ENCODE results near the gene HDAC4. TPM values are rescaled to one million over a fixed set of nuclear protein-coding genes. Genes with fewer than 3 reads are reported as not detected.

HDAC4 gene
- total and polyA plus RNA-seq, 10 of the 15 experiments (the other 5 are each of a cell fraction or from before 2014, with no cell fraction given) = 0.22 to 15.7 (median 4.8) TPM

- no peak for TF ChIP-seq IRF3 (IDR thresholded peaks at IDR 0.05)
- no peak for TF ChIP-seq MYC (IDR thresholded peaks at IDR 0.05; ENCODE audit: insufficient read depth, insufficient read length, insufficient replicate concordance, low read length, severe bottlenecking)
- no peak for TF ChIP-seq HDGF (IDR thresholded peaks at IDR 0.05)
Measured at GRCh38 chr2:239065962-239066361, 334.9 kb downstream of the HDAC4 start (continued).

GRCh38 chr2:239065537-239065936, 335.3 kb downstream of the HDAC4 start:
- intact Hi-C loops (cut with micrococcal nuclease; ENCODE audit: unreplicated experiment) (no loop called here), in situ Hi-C loops (cut with MboI) (no loop called here)
- Histone ChIP-seq H3K27me3 (replicated peaks in 1 of 2; ENCODE audit: control insufficient read depth in 2 of 2, insufficient read depth in 2 of 2, low read length in 1 of 2) (no peaks in the 10 kb centered on the region), H3K4me1 (ENCODE audit: control insufficient read depth, insufficient read depth, low read length) (no peaks in the 10 kb centered on the region), H3K4me2 (ENCODE audit: control insufficient read depth, insufficient read depth) (no peak overlapping the region), H3K9me3 (replicated peaks; ENCODE audit: control insufficient read depth, insufficient read depth, low read length) (no peaks in the 10 kb centered on the region), H3K4me3 (no peak overlapping the region), H3K36me3 (ENCODE audit: control insufficient read depth in 2 of 2, insufficient read depth in 2 of 2, low read length in 1 of 2) (no peaks in the 10 kb centered on the region), H3K79me2 (ENCODE audit: control insufficient read depth, insufficient read depth, low read length) (no peaks in the 10 kb centered on the region), H2AFZ (ENCODE audit: control insufficient read depth, low read depth, low read length) (no peak overlapping the region), H3K27ac (ENCODE audit: control insufficient read depth, insufficient read depth) (no peak overlapping the region), H3K9ac (ENCODE audit: control insufficient read depth, insufficient read depth, low read length) (no peak overlapping the region), H4K20me1 (ENCODE audit: control insufficient read depth, insufficient read depth) (no peaks in the 10 kb centered on the region)
- POLR2A ChIA-PET = no interaction called here
- BruUV-seq (replicated peaks) = no TSS peak
- CTCF ChIA-PET = no interaction called here
- SMC1A ChIA-PET (ENCODE audit: uncharacterized antibody, unreplicated experiment) = no interaction called here
- no peak for DNase-seq (ENCODE audit: low read depth, low spot score)
- ATAC-seq = no peak
- no peak for FAIRE-seq
- RAD21 ChIA-PET (ENCODE audit: unreplicated experiment) = no interaction called here
- WGBS (ENCODE audit: insufficient coverage, insufficient replicate concordance, low lambda C conversion rate, missing lambda C conversion rate) = 91% methylated on average over 11 of the region's 11 CpGs
- TF ChIP-seq YY1 (IDR thresholded peaks at IDR 0.05; ENCODE audit: low read depth, low read length) (no peak), SMAD1 (IDR thresholded peaks at IDR 0.05; ENCODE audit: low read depth, partially characterized antibody) (no peak), MXI1 (IDR thresholded peaks at IDR 0.05; ENCODE audit: low read depth, low read length) (no peak), SP1 (IDR thresholded peaks at IDR 0.05; ENCODE audit: low read depth, low read length) (no peak), CEBPZ (IDR thresholded peaks at IDR 0.05; ENCODE audit: low read depth, low read length) (no peak), ZNF24 (IDR thresholded peaks at IDR 0.05) (no peak), FOXM1 (IDR thresholded peaks at IDR 0.05; ENCODE audit: low read depth, low read length) (no peak), MLLT1 (IDR thresholded peaks at IDR 0.05) (no peak), DPF2 (IDR thresholded peaks at IDR 0.05) (no peak), POLR2A (IDR thresholded peaks at IDR 0.05; ENCODE audit: low read depth, low read length) (no peak), BCL3 (IDR thresholded peaks at IDR 0.05; ENCODE audit: borderline replicate concordance, insufficient read depth, low read depth, low read length, poor library complexity, severe bottlenecking) (no peak), BHLHE40 (IDR thresholded peaks at IDR 0.05; ENCODE audit: borderline replicate concordance in 1 of 2, low read depth in 2 of 2, low read length in 1 of 2) (no peak), CEBPB (IDR thresholded peaks at IDR 0.05; ENCODE audit: borderline replicate concordance in 1 of 2, low read depth in 2 of 2, low read length in 2 of 2) (no peak)

All from GM12878 (cell line).